HL-60/S4 (cell line): ENCODE data around the gene CD101.

Source experiments
- in situ Hi-C: fragments of 300-500 bp; cut with MboI; formaldehyde crosslinking; loops from 2 replicates; pipeline ENCODE4 v1.14.3; 2022; ENCODE audit warnings: low sequenced_read_pairs

CD101 gene

DNA sequence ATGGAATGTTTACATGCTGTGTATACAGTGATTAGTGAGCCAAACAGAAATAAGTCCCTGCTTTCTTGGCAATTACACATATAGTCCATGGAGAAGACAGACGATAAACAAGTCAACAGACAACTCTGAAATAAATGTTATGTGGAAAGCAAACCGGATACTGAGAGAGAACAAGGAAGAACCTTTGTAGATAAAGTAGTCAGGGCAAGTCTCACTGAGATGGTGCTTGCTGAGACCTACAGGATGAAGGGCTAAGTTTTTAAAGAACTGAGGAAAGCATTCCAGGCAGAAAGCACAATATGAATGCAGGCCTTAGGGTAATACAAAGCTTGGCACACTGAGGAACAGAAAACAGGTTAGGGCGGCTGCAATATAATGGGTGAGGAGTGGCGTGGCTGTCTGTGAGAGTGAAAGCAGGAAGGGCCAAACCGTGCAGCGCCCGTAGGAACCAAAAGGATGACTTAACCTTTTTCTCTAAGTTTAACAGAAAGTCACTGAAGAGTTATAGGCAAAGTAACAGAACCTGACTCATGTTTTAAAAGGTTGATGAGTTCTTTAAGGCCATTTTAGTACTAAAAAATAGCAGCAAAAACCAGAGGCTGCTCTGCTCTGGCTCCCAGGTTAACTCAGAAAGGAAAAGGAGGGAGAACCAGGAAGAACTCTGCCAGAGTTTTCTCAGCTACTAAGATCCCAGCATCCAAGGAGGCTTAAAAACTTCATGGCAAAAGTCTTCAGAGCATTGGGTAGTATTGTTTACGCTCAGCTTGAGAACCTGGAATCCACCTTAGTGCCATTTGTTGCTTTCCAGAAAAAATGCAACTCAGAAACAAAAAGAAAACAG lies 49.9 kb downstream of the CD101 start:
- in situ Hi-C loops = loop anchor here (10.0 kb wide), 2 partner anchors 227 to 317 kb away; no protein-coding TSS in a partner anchor

DNA sequence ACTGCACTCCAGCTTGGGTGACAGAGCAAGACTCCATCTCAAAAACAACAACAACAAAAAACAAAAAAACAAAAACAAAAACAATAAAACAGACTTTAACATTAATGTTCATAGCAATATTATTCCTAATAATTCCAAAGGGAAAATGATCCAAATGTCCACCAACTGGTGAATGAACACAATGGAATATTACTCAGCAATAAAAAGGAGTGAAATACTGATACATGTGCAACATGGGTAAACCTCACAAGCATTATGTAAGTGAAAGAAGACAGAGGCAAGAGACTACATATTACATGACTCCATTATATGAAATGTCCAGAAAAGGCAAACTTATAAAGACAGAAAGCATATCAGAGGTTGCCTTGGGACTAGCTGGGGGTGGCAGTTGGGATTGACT lies 52.5 kb downstream of the CD101 start:
- in situ Hi-C loops = loop anchor here (10.0 kb wide), 2 partner anchors 229 to 319 kb away; no protein-coding TSS in a partner anchor

DNA sequence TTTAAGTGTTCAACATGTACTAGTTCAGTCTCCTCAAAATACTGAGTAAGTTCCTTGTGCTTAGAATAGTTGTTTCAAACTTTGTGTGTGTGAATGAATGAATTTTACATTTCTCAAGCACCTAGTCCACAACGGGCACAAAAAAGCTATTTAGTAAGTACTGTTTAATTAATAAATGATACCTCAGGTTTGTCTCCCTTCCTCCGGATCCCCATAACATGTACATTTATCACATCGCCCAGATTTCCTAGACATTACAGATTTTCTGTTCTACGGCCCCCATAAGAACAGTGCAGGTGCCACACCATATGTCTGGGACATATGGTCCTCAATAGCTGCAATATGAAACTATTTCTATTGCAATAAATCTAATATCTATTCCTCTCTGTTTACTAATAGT lies 57.2 kb downstream of the CD101 start:
- in situ Hi-C loops = loop anchor here (10.0 kb wide), 2 partner anchors 234 to 324 kb away; no protein-coding TSS in a partner anchor

- in situ Hi-C loops = loop anchor here (10.0 kb wide), 2 partner anchors 235 to 325 kb away; no protein-coding TSS in a partner anchor
These were observed 57.7 kb downstream of the CD101 start for GRCh38 chr1:117059334-117059677.

DNA sequence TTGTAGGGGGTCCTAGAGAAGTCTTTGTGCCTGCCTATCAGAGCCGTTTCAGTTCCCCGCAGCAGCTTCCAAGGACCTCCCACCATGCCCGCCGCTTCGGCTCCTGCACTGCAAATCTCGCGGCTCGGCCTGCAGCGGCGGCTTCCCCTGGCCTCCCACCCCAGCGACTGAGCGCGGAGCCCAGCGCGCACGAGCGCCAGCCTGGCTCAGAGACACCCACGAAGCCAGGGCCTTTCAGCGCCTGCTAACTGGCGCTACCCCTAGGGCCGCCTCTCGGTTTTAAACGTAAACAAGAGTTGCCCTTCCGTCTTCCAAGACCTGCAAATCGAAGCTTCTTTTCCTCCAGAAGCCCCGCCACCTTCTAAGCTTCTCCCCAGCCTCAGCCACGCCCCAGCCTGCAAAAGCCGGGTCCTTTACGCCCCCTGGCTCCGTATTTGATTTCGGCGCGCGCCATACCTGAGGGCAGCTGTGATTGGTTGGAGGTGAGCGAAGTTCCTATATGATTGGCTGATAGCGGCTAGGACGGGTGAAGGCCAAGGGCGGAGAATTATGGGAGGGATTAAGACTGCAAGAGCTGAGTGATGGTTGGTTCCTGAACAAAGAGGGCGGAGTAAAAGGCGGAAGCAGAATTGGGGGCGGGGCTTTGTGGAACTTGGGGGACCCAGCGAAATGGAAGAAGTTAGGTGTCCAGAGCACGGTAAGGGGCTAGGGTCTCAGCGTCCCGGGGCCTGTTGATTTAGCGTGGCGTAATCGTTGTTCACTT lies 58.3 kb downstream of the CD101 start, which contains the start of gene TTF2:
TTF2 (plus strand) TSS at position 649 of the 763 bp plus-strand sequence; CDS start at position 670, 21 bp downstream.
- in situ Hi-C loops = loop anchor here (10.0 kb wide), 2 partner anchors 235 to 325 kb away; no protein-coding TSS in a partner anchor

DNA sequence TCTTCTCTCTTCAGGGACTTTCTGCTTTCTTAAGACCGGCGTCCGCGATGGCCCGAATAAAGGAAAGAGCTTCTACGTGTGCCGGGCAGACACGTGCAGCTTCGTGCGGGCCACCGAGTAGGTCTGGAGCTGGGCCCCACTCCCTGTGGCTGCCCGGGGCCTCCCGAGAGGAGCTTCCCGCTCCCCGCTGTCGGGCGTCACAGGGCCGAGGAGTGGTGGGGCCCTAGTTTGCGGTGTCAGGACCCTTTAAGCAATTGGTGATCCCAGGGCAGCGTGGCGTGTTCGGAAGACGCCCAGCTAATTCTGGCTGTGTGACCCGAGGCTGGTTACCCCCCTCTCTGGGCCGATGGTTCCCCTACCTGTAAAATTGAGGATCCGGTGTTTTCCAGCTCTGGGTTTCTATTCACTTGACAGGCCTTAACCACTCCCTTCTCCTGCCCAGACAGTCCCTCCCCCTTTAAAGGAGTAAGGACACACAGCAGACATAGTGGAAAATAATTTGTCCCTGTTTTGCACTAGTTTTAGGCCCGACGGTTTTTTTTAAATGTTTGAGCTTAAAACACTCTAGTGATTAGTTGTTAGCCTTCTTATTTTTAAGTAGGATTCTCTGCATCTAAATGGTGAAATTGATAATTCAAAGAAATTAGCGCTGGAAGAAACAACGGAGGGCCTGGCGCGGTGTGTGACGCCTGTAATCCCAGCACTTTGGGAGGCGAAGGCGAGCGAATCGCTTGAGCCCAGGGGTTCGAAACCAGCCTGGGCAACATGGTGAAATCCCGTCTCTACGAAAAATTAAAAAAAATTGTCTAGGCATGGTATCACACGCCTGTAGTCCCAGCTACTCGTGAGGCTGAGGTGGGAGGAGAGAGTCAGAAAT lies 59.1 kb downstream of the CD101 start:
- in situ Hi-C loops = no loop called here

DNA sequence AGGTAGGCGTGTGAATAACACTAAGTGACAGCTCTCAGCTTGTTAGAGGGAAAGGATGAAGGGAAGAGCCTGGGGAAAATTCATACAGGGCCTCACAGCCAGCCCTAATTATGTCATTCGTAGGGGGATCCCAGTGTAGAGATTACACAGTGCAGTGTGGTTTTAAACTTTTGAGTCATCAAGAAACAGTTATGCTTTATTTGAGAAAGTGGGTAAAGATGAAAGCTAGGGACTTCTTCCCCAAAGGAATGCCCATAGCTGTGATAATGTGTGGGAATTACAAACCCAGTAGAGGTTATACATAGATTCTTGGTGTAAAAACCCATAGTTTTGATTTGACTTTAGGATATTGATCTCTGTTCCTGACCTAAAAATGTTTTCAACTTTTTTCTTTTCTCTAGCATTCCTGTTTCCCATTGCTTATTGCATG lies 60.4 kb downstream of the CD101 start:
- in situ Hi-C loops = no loop called here

GRCh38 chr1:117066367-117066766 lies 64.8 kb downstream of the CD101 start:
- in situ Hi-C loops = no loop called here

DNA sequence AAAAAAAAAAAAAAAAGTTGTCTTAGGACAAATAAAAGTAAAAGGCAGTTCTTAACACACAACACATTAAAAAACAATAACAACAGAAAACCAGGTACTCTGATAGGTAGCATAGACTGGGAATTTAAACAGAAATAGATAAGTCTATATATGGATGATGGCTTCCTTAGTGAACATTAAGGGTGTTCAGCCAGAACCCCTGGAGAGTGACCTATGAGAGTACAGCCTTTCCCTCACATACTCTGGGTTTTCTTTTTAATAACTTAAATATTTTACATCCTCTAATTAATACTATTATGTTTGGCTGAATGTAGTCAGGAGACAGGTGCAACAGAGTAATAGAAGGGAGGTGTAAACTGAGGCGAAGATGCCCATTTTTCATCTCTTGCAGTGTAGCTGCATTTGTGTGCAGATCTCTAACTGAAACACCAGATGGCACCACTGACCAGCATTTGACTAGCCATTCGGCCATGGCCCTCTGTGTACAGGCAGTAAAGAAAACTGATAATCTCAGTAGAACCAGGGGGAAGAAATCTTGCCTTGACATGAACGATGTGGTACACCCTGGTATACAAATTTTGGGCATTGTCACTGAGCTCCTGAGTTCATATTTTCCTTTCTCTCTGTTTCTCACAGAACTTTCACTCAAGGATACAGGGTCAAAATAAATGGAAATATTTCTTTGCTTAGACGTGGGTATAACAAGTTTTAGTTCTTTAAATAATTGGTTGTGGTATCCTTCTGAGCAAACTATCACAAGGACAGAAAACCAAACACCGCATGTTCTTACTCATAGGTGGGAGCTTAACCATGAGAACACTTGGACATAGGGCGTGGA lies 66.2 kb downstream of the CD101 start:
- in situ Hi-C loops = no loop called here

DNA sequence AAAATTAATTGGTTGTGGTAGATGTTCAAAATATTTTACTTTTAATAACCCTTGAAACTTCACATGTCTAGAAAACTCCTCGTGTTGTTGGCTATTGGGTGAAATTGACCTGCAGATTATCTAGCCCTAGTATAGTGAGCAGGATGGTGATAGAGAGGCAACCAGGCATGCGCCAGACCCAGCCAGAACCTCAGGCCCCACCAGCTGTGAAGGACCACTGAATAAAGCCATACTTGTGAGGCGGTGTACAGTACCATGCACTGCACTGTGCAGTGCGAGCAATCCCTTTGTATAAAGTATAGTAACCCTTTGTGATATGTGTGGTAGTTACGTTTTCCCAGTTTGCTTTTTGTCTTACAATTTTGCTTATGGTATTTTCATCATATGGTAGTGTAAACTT lies 67.0 kb downstream of the CD101 start:
- in situ Hi-C loops = no loop called here

DNA sequence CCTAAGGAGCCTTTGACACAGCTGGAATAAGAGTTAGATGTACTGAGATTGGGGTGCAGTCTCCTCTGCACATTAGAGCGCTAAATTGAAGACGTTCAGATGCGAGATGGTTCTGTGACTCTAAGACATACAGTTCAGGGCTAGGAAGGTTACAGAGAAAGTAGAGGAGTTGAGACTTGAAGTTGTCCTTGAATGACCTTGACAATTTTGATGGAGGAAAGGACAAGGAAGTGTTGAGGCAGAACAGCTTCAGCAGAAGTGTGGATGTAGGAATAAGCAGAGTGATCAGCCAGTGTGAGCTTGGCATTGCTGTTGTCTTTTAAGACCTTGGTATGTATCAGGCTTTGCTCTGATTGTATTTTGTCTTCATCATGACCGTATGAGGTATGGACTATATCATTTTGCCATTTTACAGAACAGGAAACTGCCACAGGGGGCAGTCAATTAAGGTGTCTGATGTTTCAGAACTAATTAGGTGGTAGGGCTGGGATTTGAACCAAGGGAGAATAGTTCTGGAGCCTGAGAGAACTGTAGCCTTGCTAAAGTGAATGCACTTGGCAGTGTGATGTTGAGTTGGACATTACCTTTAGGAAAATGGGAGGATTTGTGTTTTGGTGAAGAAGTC lies 67.8 kb downstream of the CD101 start:
- in situ Hi-C loops = no loop called here

DNA sequence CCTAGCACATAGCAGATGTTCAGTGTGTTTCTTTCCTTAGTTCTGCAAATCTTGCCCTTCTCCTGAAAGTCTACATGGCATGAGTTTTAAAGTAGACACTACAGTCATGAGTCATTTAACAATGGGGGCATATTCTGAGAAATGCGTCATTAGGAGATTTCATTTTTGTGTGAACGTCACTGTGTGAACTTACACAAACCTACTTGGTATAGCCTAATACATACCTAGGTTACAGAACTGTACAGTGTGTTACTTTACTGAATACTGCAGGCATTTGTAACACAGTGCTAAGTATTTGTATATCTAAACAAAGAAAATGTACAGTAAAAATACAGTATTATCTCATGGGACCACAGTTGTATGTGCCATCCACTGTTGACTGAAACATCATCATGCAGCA lies 68.6 kb downstream of the CD101 start:
- in situ Hi-C loops = no loop called here

GRCh38 chr1:117076648-117077047 lies 75.1 kb downstream of the CD101 start:
- in situ Hi-C loops = no loop called here

- in situ Hi-C loops = no loop called here
These were observed 75.7 kb downstream of the CD101 start for GRCh38 chr1:117077267-117077666.

GRCh38 chr1:117079737-117080136 lies 78.2 kb downstream of the CD101 start:
- in situ Hi-C loops = no loop called here

GRCh38 chr1:117084231-117084630 lies 82.7 kb downstream of the CD101 start:
- in situ Hi-C loops = no loop called here
